NCI-H1417 (cell line): Measurements from ENCODE around the gene CNIH1.
"Not testable (repeated sequence)": the region's sequence is repeated elsewhere in the genome, so short reads cannot be mapped to it uniquely, and the experiment has no call there.

Source experiments
- DNase-seq, 3 experiments: peaks; one replicate each; lab custom pipeline; 2025; lab: John Stamatoyannopoulos, UW

The CNIH1 gene

DNA sequence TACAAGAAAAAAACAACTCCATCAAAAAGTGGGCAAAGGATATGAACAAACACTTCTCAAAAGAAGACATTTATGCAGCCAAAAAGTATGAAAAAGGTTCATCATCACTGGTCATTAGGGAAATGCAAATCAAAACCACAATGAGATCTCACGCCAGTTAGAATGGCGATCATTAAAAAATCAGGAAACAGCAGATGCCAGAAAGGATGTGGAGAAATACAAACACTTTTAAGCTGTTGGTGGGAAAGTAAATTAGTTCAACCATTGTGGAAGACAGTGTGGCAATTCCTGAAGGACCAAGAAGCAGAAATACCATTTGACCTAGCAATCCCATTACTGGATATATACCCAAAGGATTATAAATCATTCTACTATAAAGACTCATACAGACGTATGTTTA, 60.6 kb downstream of the CNIH1 start:
- not testable (repeated sequence) for DNase-seq

DNA sequence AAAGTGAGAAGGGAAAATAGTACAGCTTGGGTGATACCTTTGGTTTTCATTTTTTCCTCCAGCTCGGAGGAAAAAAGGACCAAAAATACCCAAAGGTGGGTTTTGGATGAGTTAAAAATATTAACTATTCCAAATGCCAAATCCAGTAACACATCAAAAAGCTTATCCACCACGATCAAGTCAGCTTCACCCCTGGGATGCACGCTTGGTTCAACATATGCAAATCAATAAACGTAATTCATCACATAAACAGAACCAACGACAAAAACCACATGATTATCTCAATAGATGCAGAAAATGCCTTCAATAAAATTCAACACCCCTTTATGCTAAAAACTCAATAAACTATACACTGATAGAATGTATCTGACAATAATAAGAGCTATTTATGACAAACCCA, 62.3 kb downstream of the CNIH1 start:
- not testable (repeated sequence) for DNase-seq

DNA sequence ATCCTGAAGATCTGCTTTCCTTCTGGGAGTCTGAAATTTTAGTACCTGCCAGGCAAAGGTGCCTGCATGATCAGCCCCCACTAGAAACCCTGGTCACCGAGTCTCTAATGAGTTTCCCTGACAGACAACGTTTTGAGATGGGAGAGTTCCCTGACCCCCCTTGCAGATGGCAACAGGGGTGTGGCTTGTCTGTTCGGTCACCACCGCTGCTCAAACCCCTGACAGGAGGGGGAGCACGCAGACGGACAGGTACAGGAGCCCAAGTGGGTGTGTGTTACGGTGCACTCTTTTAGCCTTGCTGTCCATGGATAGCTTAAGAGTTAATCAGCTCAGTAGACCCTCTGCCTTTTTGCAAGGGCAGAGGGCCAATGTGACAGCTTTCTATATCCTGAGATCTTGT, 63.7 kb downstream of the CNIH1 start:
- no peak for DNase-seq

DNA sequence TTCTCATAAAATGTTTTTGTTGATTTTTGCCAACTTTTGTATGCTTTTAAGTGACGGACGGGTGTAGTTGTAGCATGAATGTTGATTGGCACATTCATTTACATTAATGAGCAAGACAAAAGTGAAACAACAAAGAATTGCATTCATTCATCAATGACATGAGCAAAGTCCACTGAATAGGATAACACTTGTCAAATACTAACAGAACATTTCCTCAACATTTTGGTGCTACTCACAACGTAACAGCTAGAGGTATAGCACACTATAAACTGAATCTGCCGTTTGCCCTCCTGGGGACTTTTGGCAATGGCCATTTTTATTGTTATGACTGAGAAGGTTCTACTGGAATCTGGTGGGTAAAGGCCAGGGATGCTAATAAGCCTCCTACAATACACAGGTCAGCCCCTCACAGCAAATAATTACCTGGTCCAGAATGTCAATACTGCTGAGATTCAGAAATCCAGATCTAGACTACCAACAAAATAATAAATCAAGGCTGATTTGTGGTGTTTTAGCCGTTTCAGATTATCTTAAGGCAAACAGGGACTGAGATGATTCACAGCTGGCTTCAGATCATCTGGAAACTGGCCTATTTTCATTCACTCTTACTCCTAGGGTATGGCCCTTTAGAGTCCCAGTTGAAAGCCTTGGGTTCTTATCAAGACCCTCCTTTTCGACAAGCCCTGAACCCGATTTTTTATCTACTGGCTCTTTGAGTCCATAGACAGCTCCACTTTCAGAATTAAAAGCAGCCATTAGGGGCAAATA, 66.9 kb downstream of the CNIH1 start:
- DNase-seq, result no peak
